Smooth muscle cell (in vitro differentiated cells): ENCODE results near the gene CARD18. TPM values are rescaled to one million over a fixed set of nuclear protein-coding genes. Genes with fewer than 3 reads are reported as not detected.
"Not testable (repeated sequence)": the region's sequence is repeated elsewhere in the genome, so short reads cannot be mapped to it uniquely, and the experiment has no call there.

Experiments
- DNase-seq: peaks from one replicate; lab custom pipeline; 2025; ENCODE audit not compliant: unreplicated experiment; lab: John Stamatoyannopoulos, UW
- H2AFZ ChIP-seq: fragments of 200-600 bp; sonication (generic); 2 replicates; pipeline ENCODE4 v1.6.0; 2016; ENCODE audit warnings: antibody characterized with exemption, low read depth, mild to moderate bottlenecking
- H3F3A ChIP-seq: fragments of 200-600 bp; sonication (generic); 2 replicates; pipeline ENCODE4 v1.6.0; 2017; ENCODE audit warnings: antibody characterized with exemption, low read depth
- H3K27ac ChIP-seq: fragments of 200-600 bp; sonication (generic); 2 replicates; pipeline ENCODE4 v1.5.1; 2016; ENCODE audit warnings: low read depth, mild to moderate bottlenecking
- H3K27me3 ChIP-seq: fragments of 200-600 bp; sonication (generic); 2 replicates; pipeline ENCODE4 v1.6.1; 2016; ENCODE audit warnings: low read depth, mild to moderate bottlenecking
- H3K36me3 ChIP-seq: fragments of 200-600 bp; sonication (generic); 2 replicates; pipeline ENCODE4 v1.5.1; 2016; ENCODE audit warnings: low read depth
- H3K4me1 ChIP-seq: fragments of 200-600 bp; sonication (generic); 2 replicates; pipeline ENCODE4 v1.5.1; 2016; ENCODE audit warnings: low read depth
- H3K4me2 ChIP-seq: fragments of 200-600 bp; sonication (generic); 2 replicates; pipeline ENCODE4 v1.6.0; 2016; ENCODE audit warnings: mild to moderate bottlenecking
- H3K4me3 ChIP-seq: fragments of 200-600 bp; sonication (generic); 2 replicates; pipeline ENCODE4 v1.5.1; 2016; ENCODE audit warnings: mild to moderate bottlenecking
- H3K79me2 ChIP-seq: fragments of 200-600 bp; sonication (generic); 2 replicates; pipeline ENCODE4 v1.6.0; 2016; ENCODE audit warnings: low read depth, mild to moderate bottlenecking
- H3K9ac ChIP-seq: fragments of 200-600 bp; sonication (generic); 2 replicates; pipeline ENCODE4 v1.6.0; 2016; ENCODE audit warnings: low read depth
- H3K9me3 ChIP-seq: fragments of 200-600 bp; sonication (generic); replicated peaks from 2 replicates; pipeline ENCODE4 v1.5.1; 2016; ENCODE audit warnings: low read depth
- H4K20me1 ChIP-seq: fragments of 200-600 bp; sonication (generic); 2 replicates; pipeline ENCODE4 v1.6.0; 2016; ENCODE audit warnings: low read depth
- WGBS: methylation state at CpG from one replicate; pipeline ENCODE4 v1.1.7; 2016; ENCODE audit warnings: low lambda C conversion rate; 5-methylcytosine and 5-hydroxymethylcytosine counted together
- polyA plus RNA-seq: library from polyadenylated mRNA; unstranded; fragments of >200 nt; fragmentation: Nextera tagmentation; extraction: Ambion mirVana; gene quantifications from 2 replicates; pipeline ENCODE4 v1.2.1, GENCODE V29; 2016
- total RNA-seq: library from RNA; depleted of rRNA; stranded (reverse); fragments of >200 nt; gene quantifications from 2 replicates; pipeline ENCODE4 v1.2.3, GENCODE V29; 2014
- TF ChIP-seq, protein P1 (sequence below): fragments of 200-600 bp; sonication (generic); IDR thresholded peaks from 2 replicates; pipeline ENCODE4 v1.5.1; 2017; ENCODE audit warnings: borderline replicate concordance, mild to moderate bottlenecking, antibody characterized with exemption; ENCODE audit not compliant: insufficient read depth, poor library complexity, severe bottlenecking

The CARD18 gene
- total and polyA plus RNA-seq, 2 experiments from 2014 or later: not detected

DNA sequence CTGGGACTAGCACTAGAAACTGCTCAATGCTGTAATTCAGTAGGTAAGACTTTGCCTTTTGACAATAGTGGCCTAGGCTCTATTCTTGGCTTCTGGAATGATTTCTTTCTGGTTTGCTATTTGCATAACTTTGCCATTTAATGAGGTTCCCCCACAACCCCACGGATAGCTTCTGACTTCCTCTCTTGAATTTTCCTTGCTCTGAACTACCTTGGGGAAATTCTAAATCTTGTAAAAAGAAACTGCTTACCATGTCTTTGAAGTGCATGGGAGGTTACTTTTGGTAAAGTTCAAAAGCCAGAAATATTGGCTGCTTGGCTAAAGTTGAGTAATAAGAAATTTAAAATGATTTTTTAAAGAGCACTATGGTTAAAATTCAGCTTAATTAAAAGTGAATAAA, 35.3 kb downstream of the CARD18 start:
- Histone ChIP-seq H3K79me2 (no peaks in the 10 kb centered on the region), H2AFZ (no peak overlapping the region), H3F3A (no peaks in the 10 kb centered on the region), H3K9me3 (no peaks in the 10 kb centered on the region), H3K4me1 (no peaks in the 10 kb centered on the region), H3K36me3 (no peaks in the 10 kb centered on the region), H4K20me1 (no peaks in the 10 kb centered on the region), H3K9ac (no peak overlapping the region), H3K4me2 (no peak overlapping the region), H3K27me3 (no peaks in the 10 kb centered on the region), H3K27ac (no peak overlapping the region), H3K4me3 (no peak overlapping the region)
- DNase-seq: no peak
- 72% methylated on average over 1 of the region's 1 CpG for WGBS
- TF ChIP-seq, protein P1, sequence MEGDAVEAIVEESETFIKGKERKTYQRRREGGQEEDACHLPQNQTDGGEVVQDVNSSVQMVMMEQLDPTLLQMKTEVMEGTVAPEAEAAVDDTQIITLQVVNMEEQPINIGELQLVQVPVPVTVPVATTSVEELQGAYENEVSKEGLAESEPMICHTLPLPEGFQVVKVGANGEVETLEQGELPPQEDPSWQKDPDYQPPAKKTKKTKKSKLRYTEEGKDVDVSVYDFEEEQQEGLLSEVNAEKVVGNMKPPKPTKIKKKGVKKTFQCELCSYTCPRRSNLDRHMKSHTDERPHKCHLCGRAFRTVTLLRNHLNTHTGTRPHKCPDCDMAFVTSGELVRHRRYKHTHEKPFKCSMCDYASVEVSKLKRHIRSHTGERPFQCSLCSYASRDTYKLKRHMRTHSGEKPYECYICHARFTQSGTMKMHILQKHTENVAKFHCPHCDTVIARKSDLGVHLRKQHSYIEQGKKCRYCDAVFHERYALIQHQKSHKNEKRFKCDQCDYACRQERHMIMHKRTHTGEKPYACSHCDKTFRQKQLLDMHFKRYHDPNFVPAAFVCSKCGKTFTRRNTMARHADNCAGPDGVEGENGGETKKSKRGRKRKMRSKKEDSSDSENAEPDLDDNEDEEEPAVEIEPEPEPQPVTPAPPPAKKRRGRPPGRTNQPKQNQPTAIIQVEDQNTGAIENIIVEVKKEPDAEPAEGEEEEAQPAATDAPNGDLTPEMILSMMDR: no peak

DNA sequence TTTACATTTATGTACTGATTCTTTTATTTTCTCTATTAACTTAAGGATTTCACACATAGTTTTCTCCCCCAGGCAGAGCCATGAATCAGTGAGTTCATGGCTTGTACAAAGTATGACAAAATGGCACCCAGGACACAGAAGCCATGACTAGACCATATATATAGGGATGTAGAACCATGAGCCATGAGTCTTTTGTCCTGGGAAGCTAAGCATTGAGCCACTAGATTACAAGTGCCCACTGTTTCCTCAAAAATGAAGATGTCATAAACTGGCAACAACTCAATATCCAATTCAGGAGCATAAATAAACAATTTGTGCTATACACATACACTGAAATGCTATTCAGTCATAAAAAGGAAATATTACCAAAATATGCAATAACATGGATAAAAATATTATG, 36.2 kb downstream of the CARD18 start:
- H2AFZ ChIP-seq: no peak overlapping the region
- H3K9me3 ChIP-seq: no peaks in the 10 kb centered on the region
- TF ChIP-seq, protein P1: no peak

DNA sequence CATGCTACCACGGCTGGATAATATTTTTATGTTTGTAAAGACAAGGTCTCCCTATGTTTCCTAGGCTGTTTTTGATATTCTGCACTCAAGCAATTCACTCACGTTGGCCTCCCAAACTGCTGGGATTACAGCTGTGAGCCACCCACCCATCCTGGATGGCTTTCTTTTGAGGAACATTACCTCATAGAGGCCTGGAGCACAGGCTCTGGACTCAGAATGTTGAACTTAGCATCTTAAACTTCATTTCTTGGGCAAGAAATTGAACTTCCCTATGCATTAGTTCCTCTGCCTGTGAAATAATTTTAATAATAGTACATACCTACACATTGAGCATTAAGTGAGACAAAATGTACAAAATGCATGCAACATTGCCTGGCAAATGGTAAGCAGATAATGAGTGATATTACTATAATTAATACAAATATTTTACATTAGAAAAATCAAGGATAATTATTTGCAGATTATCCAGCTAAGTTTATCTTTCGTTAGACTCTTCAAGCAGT, 37.4 kb downstream of the CARD18 start:
- not testable (repeated sequence) for H4K20me1 ChIP-seq, H3F3A ChIP-seq, H3K4me1 ChIP-seq, DNase-seq, H2AFZ ChIP-seq, H3K36me3 ChIP-seq, H3K27ac ChIP-seq, H3K4me3 ChIP-seq, H3K9ac ChIP-seq, H3K9me3 ChIP-seq, H3K79me2 ChIP-seq, H3K4me2 ChIP-seq, H3K27me3 ChIP-seq
- WGBS: 81% methylated on average over 3 of the region's 3 CpGs

More for the DNA sequence above, 36.2 kb downstream of the CARD18 start:
- H3K9ac ChIP-seq: no peak overlapping the region
- H3F3A ChIP-seq: no peaks in the 10 kb centered on the region
- no peak overlapping the region for H3K4me2 ChIP-seq
- H3K27ac ChIP-seq: no peak overlapping the region
- H3K4me1 ChIP-seq: no peaks in the 10 kb centered on the region
- no peaks in the 10 kb centered on the region for H4K20me1 ChIP-seq
- H3K79me2 ChIP-seq: no peaks in the 10 kb centered on the region
- H3K27me3 ChIP-seq: no peaks in the 10 kb centered on the region
- H3K36me3 ChIP-seq: no peaks in the 10 kb centered on the region
- no peak overlapping the region for H3K4me3 ChIP-seq
- DNase-seq: no peak

DNA sequence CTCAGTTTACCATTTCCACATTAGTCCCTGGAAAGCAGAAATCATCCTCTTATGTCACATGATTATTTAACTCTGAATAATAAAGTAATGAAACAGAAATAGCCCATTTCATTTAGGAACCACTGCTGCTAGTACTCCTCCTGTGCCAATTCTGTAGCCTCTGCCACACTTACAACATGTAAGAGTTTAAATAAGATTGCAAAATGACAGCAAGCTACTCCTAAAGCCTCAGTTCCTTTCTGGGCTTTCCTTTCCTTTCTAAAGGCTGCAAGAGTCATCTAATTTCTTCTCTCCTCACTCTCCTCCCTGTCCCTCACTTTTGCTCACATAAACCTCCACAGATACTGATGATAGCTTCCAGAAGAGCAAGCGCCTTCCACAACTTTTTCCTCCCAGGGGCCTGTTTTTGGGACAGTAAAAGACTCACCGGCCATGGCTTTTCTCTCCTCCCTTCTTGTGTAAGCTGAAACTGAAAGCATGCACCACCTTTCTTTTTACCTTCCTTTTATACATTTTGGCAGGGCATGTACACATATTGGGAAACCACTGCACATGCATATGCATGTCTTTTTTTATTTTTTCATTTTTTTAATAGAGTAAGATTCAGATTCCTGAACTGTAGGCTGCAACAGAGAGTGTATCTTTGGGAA, 38.5 kb downstream of the CARD18 start:
- WGBS: 51% methylated on average over 2 of the region's 2 CpGs
- no peak for DNase-seq
- Histone ChIP-seq H3K79me2 (no peaks in the 10 kb centered on the region), H3K27me3 (no peaks in the 10 kb centered on the region), H3K4me1 (no peaks in the 10 kb centered on the region), H3K4me2 (no peak overlapping the region), H3K4me3 (no peak overlapping the region), H3K9me3 (no peaks in the 10 kb centered on the region), H4K20me1 (no peaks in the 10 kb centered on the region), H3F3A (no peaks in the 10 kb centered on the region), H3K27ac (no peak overlapping the region), H2AFZ (peak overlapping the region; percentile 72), H3K9ac (no peak overlapping the region), H3K36me3 (no peaks in the 10 kb centered on the region)
- TF ChIP-seq, protein P1: no peak
